ENCODE measurements around the gene RABIF.

- TF ChIP-seq POLR2A (IDR thresholded peaks at IDR 0.05) (no peak), CTCF (IDR thresholded peaks at IDR 0.05) (no peak)
These were observed 45.8 kb upstream of the RABIF start for GRCh38 chr1:202934755-202935154.
